H1 (cell line): ENCODE measurements around the gene CRYBG1. TPM values are rescaled to one million over a fixed set of nuclear protein-coding genes. Genes with fewer than 3 reads are reported as not detected.

Experiments used
- CTCF ChIA-PET: fragments of 300-600 bp; sonication (Branson Sonifier 250); formaldehyde crosslinking; loops from one replicate; lab custom pipeline; 2021; ENCODE audit not compliant: partially characterized antibody; lab: Charles Lee
- POLR2A ChIA-PET: fragments of 300-600 bp; sonication (Branson Sonifier 250); formaldehyde crosslinking; loops from one replicate; lab custom pipeline; 2021; ENCODE audit warnings: inconsistent platforms; ENCODE audit not compliant: partially characterized antibody; lab: Charles Lee
- DNase-seq, 2 experiments: peaks; one replicate each; pipeline versions ENCODE4 v3.0.0 to v3.0.0-alpha.2; 2010 to 2022; ENCODE audit warnings: low spot score in 2 of 2, low read depth in 1 of 2, mixed read lengths in 1 of 2
- FAIRE-seq: peaks from 2 replicates; lab custom pipeline; 2011; peaks lifted over from hg19 to GRCh38; lab: Jason Lieb, UNC
- H2AFZ ChIP-seq: 2 replicates; pipeline ENCODE4 v1.8.1; 2012; ENCODE audit warnings: low read length, inconsistent platforms
- H2AK5ac ChIP-seq: 2 replicates; pipeline ENCODE4 v1.6.1; 2013; ENCODE audit warnings: low read depth, low read length
- H2BK120ac ChIP-seq: replicated peaks from 2 replicates; pipeline ENCODE3; 2013; ENCODE audit warnings: low read depth, low read length, inconsistent platforms
- H2BK12ac ChIP-seq: 2 replicates; pipeline ENCODE4 v1.6.1; 2013; ENCODE audit warnings: low read depth, low read length
- H2BK15ac ChIP-seq: 2 replicates; pipeline ENCODE4 v1.6.1; 2013; ENCODE audit warnings: low read length
- H2BK20ac ChIP-seq: 2 replicates; pipeline ENCODE4 v1.6.1; 2013; ENCODE audit warnings: low read length
- H2BK5ac ChIP-seq: 2 replicates; pipeline ENCODE4 v1.6.1; 2013; ENCODE audit warnings: low read depth, low read length
- H3K14ac ChIP-seq: 2 replicates; pipeline ENCODE4 v1.6.1; 2013; ENCODE audit warnings: inconsistent platforms; ENCODE audit not compliant: insufficient read length
- H3K18ac ChIP-seq: 2 replicates; pipeline ENCODE4 v1.6.1; 2013; ENCODE audit warnings: low read length; ENCODE audit errors: extremely low read depth
- H3K23ac ChIP-seq: 2 replicates; pipeline ENCODE4 v1.6.1; 2013; ENCODE audit warnings: inconsistent platforms; ENCODE audit not compliant: insufficient read length
- H3K23me2 ChIP-seq: 2 replicates; pipeline ENCODE4 v1.6.1; 2013; ENCODE audit warnings: low read depth, low read length
- H3K27ac ChIP-seq: 2 replicates; pipeline ENCODE4 v1.6.1; 2011; ENCODE audit warnings: low read depth, low read length, inconsistent platforms
- H3K27me3 ChIP-seq, 4 experiments: replicated peaks in 1 of 4; 1 replicate in 1 of 4; 2 replicates in 3 of 4; pipeline versions ENCODE4 v1.6.1 to v1.8.1; 2011 to 2013; ENCODE audit warnings: low read length in 3 of 4, mild to moderate bottlenecking in 3 of 4, inconsistent platforms in 2 of 4, mixed read lengths in 2 of 4, moderate library complexity in 1 of 4; ENCODE audit not compliant: control insufficient read depth in 3 of 4, insufficient read depth in 3 of 4; ENCODE audit errors: extremely low read depth in 1 of 4
- H3K36me3 ChIP-seq, 4 experiments: 2 replicates each; pipeline versions ENCODE4 v1.6.1 to v1.8.1; 2011 to 2013; ENCODE audit warnings: mild to moderate bottlenecking in 4 of 4, low read length in 3 of 4, moderate library complexity in 2 of 4, control low read depth in 1 of 4, inconsistent platforms in 1 of 4; ENCODE audit not compliant: insufficient read depth in 4 of 4, control insufficient read depth in 2 of 4
- H3K4ac ChIP-seq: replicated peaks from 2 replicates; pipeline ENCODE3; 2013; ENCODE audit warnings: low read length, low read depth, mixed read lengths, inconsistent platforms; ENCODE audit not compliant: insufficient read length
- H3K4me1 ChIP-seq, 4 experiments: replicated peaks in 1 of 4; 1 replicate in 1 of 4; 2 replicates in 3 of 4; pipeline versions ENCODE4 v1.6.1 to v1.8.1; 2011 to 2013; ENCODE audit warnings: low read length in 3 of 4, inconsistent platforms in 2 of 4, mixed read lengths in 1 of 4; ENCODE audit not compliant: insufficient read depth in 4 of 4, control insufficient read depth in 3 of 4
- H3K4me2 ChIP-seq, 2 experiments: 2 replicates each; pipeline versions ENCODE4 v1.6.1 to v1.8.1; 2011 to 2013; ENCODE audit warnings: low read depth in 2 of 2, low read length in 2 of 2, control low read depth in 1 of 2, inconsistent platforms in 1 of 2, mild to moderate bottlenecking in 1 of 2; ENCODE audit not compliant: insufficient read depth in 1 of 2
- H3K4me3 ChIP-seq, 4 experiments: fragments of 200-600, 300-600 bp in 1 of 4; sonication (generic), shearing (Covaris generic), sonication (Bioruptor Twin) in 1 of 4; 2 replicates each; pipeline versions ENCODE4 v1.5.1 to v1.8.1; 2011 to 2016; ENCODE audit warnings: low read length in 4 of 4, low read depth in 3 of 4, control low read depth in 2 of 4, inconsistent platforms in 2 of 4, mild to moderate bottlenecking in 2 of 4, mixed read lengths in 1 of 4, moderate library complexity in 1 of 4; ENCODE audit not compliant: insufficient read depth in 2 of 4; ENCODE audit errors: extremely low read depth in 1 of 4
- H3K56ac ChIP-seq: replicated peaks from 2 replicates; pipeline ENCODE3; 2013; ENCODE audit warnings: low read depth, mild to moderate bottlenecking, mixed read lengths, low read length, inconsistent platforms; ENCODE audit not compliant: insufficient read length
- H3K79me1 ChIP-seq: 2 replicates; pipeline ENCODE4 v1.6.1; 2013; ENCODE audit warnings: low read depth, low read length, control low read depth
- H3K79me2 ChIP-seq, 2 experiments: 2 replicates each; pipeline versions ENCODE4 v1.6.1 to v1.8.1; 2012 to 2013; ENCODE audit warnings: low read length in 2 of 2, mild to moderate bottlenecking in 2 of 2, inconsistent platforms in 1 of 2; ENCODE audit not compliant: insufficient read depth in 2 of 2, control insufficient read depth in 1 of 2
- H3K9ac ChIP-seq, 4 experiments: replicated peaks in 1 of 4; 1 replicate in 1 of 4; 2 replicates in 3 of 4; pipeline versions ENCODE4 v1.6.1 to v1.8.1; 2011 to 2013; ENCODE audit warnings: low read depth in 3 of 4, low read length in 3 of 4, control low read depth in 2 of 4, mild to moderate bottlenecking in 2 of 4, moderate library complexity in 2 of 4, inconsistent platforms in 1 of 4; ENCODE audit errors: extremely low read depth in 1 of 4
- H3K9me3 ChIP-seq, 2 experiments: 2 replicates each; pipeline versions ENCODE4 v1.6.1 to v1.8.1; 2012 to 2013; ENCODE audit warnings: mild to moderate bottlenecking in 2 of 2, moderate library complexity in 2 of 2, control low read depth in 1 of 2, inconsistent platforms in 1 of 2, low read depth in 1 of 2, low read length in 1 of 2, mixed read lengths in 1 of 2; ENCODE audit not compliant: insufficient read depth in 2 of 2
- H4K20me1 ChIP-seq, 2 experiments: replicated peaks in 1 of 2; 2 replicates each; pipeline versions ENCODE3 to v1.8.1; 2011 to 2013; ENCODE audit warnings: inconsistent platforms in 2 of 2, low read length in 2 of 2, mild to moderate bottlenecking in 1 of 2; ENCODE audit not compliant: insufficient read depth in 2 of 2, control insufficient read depth in 1 of 2
- H4K5ac ChIP-seq: 2 replicates; pipeline ENCODE4 v1.6.1; 2013; ENCODE audit warnings: low read length, low read depth, mixed read lengths, inconsistent platforms; ENCODE audit not compliant: insufficient read length
- H4K8ac ChIP-seq: 2 replicates; pipeline ENCODE4 v1.8.0; 2013; ENCODE audit warnings: mild to moderate bottlenecking, moderate library complexity, low read length, inconsistent platforms; ENCODE audit not compliant: insufficient read depth; ENCODE audit errors: extremely low read depth
- H4K91ac ChIP-seq: replicated peaks from 2 replicates; pipeline ENCODE3; 2013; ENCODE audit warnings: low read length, mixed read lengths, inconsistent platforms; ENCODE audit not compliant: insufficient read length
- ATF2 ChIP-seq: IDR thresholded peaks from 2 replicates; pipeline ENCODE4 v1.6.1; 2012; ENCODE audit warnings: low read length, inconsistent platforms
- BRCA1 ChIP-seq: IDR thresholded peaks from 2 replicates; pipeline ENCODE4 v1.6.1; 2012; ENCODE audit warnings: low read depth, low read length, improper control_type of control experiment
- EP300 ChIP-seq, 2 experiments: IDR thresholded peaks; 1 replicate in 1 of 2; 2 replicates in 1 of 2; pipeline ENCODE4 v1.6.1; 2011 to 2012; ENCODE audit warnings: low read depth in 2 of 2, low read length in 2 of 2, mild to moderate bottlenecking in 2 of 2, borderline replicate concordance in 1 of 2, inconsistent platforms in 1 of 2, moderate library complexity in 1 of 2
- HDAC6 ChIP-seq: IDR thresholded peaks from one replicate; pipeline ENCODE4 v1.7.1; 2012; ENCODE audit warnings: low read depth, mild to moderate bottlenecking, inconsistent platforms, low read length, moderate library complexity
- MAFK ChIP-seq: IDR thresholded peaks from 2 replicates; pipeline ENCODE4 v1.6.1; 2012; ENCODE audit warnings: low read depth, mild to moderate bottlenecking, improper control_type of control experiment, low read length
- NRF1 ChIP-seq: IDR thresholded peaks from 2 replicates; pipeline ENCODE4 v1.6.1; 2011; ENCODE audit warnings: mild to moderate bottlenecking, low read depth, low read length, improper control_type of control experiment
- RNF2 ChIP-seq: fragments of 200-900, 300-1000 bp; sonication (generic); IDR thresholded peaks from 2 replicates; pipeline ENCODE4 v1.7.1; 2016; ENCODE audit warnings: borderline replicate concordance, low read depth, mild to moderate bottlenecking, antibody characterized with exemption, low read length; ENCODE audit not compliant: poor library complexity, severe bottlenecking; ENCODE audit errors: missing control alignments
- SP4 ChIP-seq: IDR thresholded peaks from 2 replicates; pipeline ENCODE4 v1.6.1; 2012; ENCODE audit warnings: low read length, inconsistent platforms
- YY1 ChIP-seq: IDR thresholded peaks from 2 replicates; pipeline ENCODE4 v1.6.1; 2011; ENCODE audit warnings: low read depth, mild to moderate bottlenecking, low read length
- polyA plus RNA-seq, 7 experiments: library from polyadenylated mRNA; depleted of rRNA in 3 of 7; stranded (reverse) in 5 of 7; unstranded in 2 of 7; fragments of >200 nt in 5 of 7; fragments of 200-250 nt in 2 of 7; gene quantifications; 1 replicate in 5 of 7; 2 replicates in 1 of 7; 4 replicates in 1 of 7; pipeline versions ENCODE4 v1.2.1 to v1.2.3, GENCODE V29; 2011 to 2013; ENCODE audit warnings: missing spikeins in 2 of 7, mixed read lengths in 2 of 7
- total RNA-seq: library from RNA; stranded (reverse); fragmentation: NEBNext Ultra II Directional; extraction: Animal tissue kit (Norgen Biotek cat#: 25700); gene quantifications from 2 replicates; pipeline ENCODE4 v1.2.1, GENCODE V29; 2021
- TF ChIP-seq, protein P1 (sequence below): IDR thresholded peaks from 2 replicates; pipeline ENCODE4 v1.6.1; 2012; ENCODE audit warnings: inconsistent platforms
- TF ChIP-seq, protein P2 (sequence below), 3 experiments: IDR thresholded peaks; 1 replicate in 2 of 3; 2 replicates in 1 of 3; pipeline versions ENCODE4 v1.5.1 to v1.6.1; 2011; ENCODE audit warnings: low read length in 3 of 3, mild to moderate bottlenecking in 3 of 3, inconsistent platforms in 2 of 3, low read depth in 1 of 3, moderate library complexity in 1 of 3; ENCODE audit not compliant: insufficient read depth in 1 of 3; ENCODE audit errors: control extremely low read depth in 1 of 3

CRYBG1 gene
- total and polyA plus RNA-seq, 2 of the 8 experiments (the other 6 are each of a cell fraction or from before 2014, with no cell fraction given): 2.2 to 11.6 TPM

GRCh38 chr6:106434530-106434929 lies 74.0 kb downstream of the CRYBG1 start:
- no peak overlapping the region for H2BK120ac ChIP-seq
- no peak overlapping the region for H3K27ac ChIP-seq
- H4K91ac ChIP-seq: no peak overlapping the region
- H3K79me1 ChIP-seq: no peaks in the 10 kb centered on the region
- H2AK5ac ChIP-seq: no peak overlapping the region
- no peak overlapping the region for H3K9ac ChIP-seq
- ChIA-PET CTCF (no interaction called here), POLR2A (no interaction called here)
- H3K79me2 ChIP-seq: no peaks in the 10 kb centered on the region
- H3K23me2 ChIP-seq: no peaks in the 10 kb centered on the region
- H4K8ac ChIP-seq: no peak overlapping the region
- H2BK15ac ChIP-seq: no peak overlapping the region
- DNase-seq: no peak
- no peak overlapping the region for H3K14ac ChIP-seq
- no peaks in the 10 kb centered on the region for H3K9me3 ChIP-seq
- H3K27me3 ChIP-seq: no peaks in the 10 kb centered on the region
- no peak for FAIRE-seq
- no peak overlapping the region for H3K18ac ChIP-seq
- H4K5ac ChIP-seq: no peak overlapping the region
- H2BK12ac ChIP-seq: no peak overlapping the region
- H3K4me3 ChIP-seq: no peak overlapping the region
- no peak overlapping the region for H2BK20ac ChIP-seq
- no peak overlapping the region for H3K4ac ChIP-seq
- no peak overlapping the region for H2BK5ac ChIP-seq
- no peak overlapping the region for H3K23ac ChIP-seq
- no peaks in the 10 kb centered on the region for H3K36me3 ChIP-seq
- H4K20me1 ChIP-seq: no peaks in the 10 kb centered on the region
- H3K56ac ChIP-seq: no peak overlapping the region
- H3K4me2 ChIP-seq: no peak overlapping the region
- H2AFZ ChIP-seq: no peak overlapping the region
- no peaks in the 10 kb centered on the region for H3K4me1 ChIP-seq
- TF ChIP-seq MAFK: no peak
- no peak for TF ChIP-seq HDAC6
- TF ChIP-seq SP4: no peak
- TF ChIP-seq ATF2: no peak
- no peak for TF ChIP-seq RNF2
- TF ChIP-seq EP300 (IDR thresholded peaks at IDR 0.05; ENCODE audit: borderline replicate concordance in 1 of 2, low read depth in 2 of 2, low read length in 2 of 2): no peak
- no peak for TF ChIP-seq NRF1
- TF ChIP-seq, protein P1, sequence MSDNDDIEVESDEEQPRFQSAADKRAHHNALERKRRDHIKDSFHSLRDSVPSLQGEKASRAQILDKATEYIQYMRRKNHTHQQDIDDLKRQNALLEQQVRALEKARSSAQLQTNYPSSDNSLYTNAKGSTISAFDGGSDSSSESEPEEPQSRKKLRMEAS: no peak
- TF ChIP-seq BRCA1: no peak
- TF ChIP-seq, protein P2, sequence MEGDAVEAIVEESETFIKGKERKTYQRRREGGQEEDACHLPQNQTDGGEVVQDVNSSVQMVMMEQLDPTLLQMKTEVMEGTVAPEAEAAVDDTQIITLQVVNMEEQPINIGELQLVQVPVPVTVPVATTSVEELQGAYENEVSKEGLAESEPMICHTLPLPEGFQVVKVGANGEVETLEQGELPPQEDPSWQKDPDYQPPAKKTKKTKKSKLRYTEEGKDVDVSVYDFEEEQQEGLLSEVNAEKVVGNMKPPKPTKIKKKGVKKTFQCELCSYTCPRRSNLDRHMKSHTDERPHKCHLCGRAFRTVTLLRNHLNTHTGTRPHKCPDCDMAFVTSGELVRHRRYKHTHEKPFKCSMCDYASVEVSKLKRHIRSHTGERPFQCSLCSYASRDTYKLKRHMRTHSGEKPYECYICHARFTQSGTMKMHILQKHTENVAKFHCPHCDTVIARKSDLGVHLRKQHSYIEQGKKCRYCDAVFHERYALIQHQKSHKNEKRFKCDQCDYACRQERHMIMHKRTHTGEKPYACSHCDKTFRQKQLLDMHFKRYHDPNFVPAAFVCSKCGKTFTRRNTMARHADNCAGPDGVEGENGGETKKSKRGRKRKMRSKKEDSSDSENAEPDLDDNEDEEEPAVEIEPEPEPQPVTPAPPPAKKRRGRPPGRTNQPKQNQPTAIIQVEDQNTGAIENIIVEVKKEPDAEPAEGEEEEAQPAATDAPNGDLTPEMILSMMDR (IDR thresholded peaks at IDR 0.05; ENCODE audit: control extremely low read depth in 1 of 3, insufficient read depth in 1 of 3, low read depth in 1 of 3, low read length in 3 of 3): no peak
- no peak for TF ChIP-seq YY1
